ENCODE measurements around the gene KLF7.

KLF7 gene

DNA sequence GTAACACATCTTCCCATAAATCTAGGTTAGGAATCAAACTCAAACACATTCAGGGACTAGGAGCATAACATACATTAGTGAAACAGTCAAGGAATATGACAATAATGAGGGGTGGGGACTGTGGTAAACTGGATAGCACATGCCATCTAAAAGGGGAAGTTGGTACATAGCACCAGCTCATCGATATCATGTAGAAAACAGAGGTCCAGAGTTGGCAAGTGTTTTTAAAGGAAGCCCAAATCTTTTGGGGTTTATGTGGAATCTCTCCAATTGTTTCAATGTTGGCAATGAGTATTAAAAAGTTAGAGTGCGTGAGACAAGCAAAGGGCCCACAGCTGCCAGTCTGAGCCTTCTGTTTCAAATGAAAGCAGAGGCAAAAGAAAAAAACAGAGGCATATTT, 24.4 kb downstream of the KLF7 start:
- Histone ChIP-seq H3K4me1 (ENCODE audit: control insufficient read depth, insufficient read depth, low read length) (peaks cover 24% of the 10 kb centered on the region), H3K4me3 (ENCODE audit: low read depth, low read length) (no peak overlapping the region), H3K36me3 (ENCODE audit: control insufficient read depth, insufficient read depth, low read length) (no peaks in the 10 kb centered on the region), H3K9me3 (ENCODE audit: control insufficient read depth, insufficient read depth, low read length) (no peaks in the 10 kb centered on the region), H3K9ac (ENCODE audit: low read depth, low read length) (no peak overlapping the region), H3K27me3 (ENCODE audit: control insufficient read depth, insufficient read depth, low read length) (no peaks in the 10 kb centered on the region)

DNA sequence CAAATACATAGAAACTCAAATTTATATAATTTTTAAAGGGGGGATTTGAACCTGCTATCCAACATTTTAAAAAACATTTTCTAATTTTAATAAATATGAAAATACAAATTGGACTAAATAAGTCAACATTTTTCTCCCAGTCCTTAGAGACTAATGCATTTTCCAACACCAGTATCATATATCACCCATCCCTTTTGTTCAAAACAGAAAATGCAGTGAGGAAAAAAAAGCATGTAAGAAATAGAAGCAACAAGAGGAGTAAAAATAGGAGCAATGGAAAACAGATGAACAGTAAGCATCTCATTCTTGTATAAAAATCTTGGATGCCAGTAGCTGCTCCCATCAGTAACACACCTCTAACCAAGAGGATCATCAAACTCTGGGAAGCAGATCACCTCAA, 25.5 kb downstream of the KLF7 start:
- H3K4me1 ChIP-seq (ENCODE audit: control insufficient read depth, insufficient read depth, low read length), result peaks cover 29% of the 10 kb centered on the region
- H3K9me3 ChIP-seq (ENCODE audit: control insufficient read depth, insufficient read depth, low read length), result no peaks in the 10 kb centered on the region
- H3K27me3 ChIP-seq (ENCODE audit: control insufficient read depth, insufficient read depth, low read length), result no peaks in the 10 kb centered on the region
- no peak overlapping the region for H3K9ac ChIP-seq (ENCODE audit: low read depth, low read length)
- H3K4me3 ChIP-seq (ENCODE audit: low read depth, low read length), result no peak overlapping the region
- H3K36me3 ChIP-seq (ENCODE audit: control insufficient read depth, insufficient read depth, low read length), result no peaks in the 10 kb centered on the region

DNA sequence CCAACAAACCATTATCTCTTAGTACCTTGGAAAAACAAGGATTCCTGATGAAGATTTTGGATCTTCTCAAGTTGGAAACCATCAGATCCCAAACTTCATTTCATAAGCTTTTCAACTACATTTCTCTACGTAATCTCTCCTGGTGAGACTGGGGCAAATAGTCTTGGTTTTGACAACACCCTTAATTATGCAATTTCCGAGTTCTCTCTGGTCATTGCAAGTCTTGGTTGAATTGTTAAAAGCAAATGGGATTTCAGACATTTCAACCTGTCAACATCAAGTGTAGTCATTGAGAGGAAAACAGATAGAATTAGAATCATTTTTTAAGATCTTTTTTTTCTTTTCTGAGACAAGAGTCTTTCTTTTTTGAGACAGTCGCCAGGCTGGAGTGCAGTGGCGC, 26.2 kb downstream of the KLF7 start:
- Histone ChIP-seq H3K4me3 (ENCODE audit: low read depth, low read length) (no peak overlapping the region), H3K4me1 (ENCODE audit: control insufficient read depth, insufficient read depth, low read length) (peaks cover 29% of the 10 kb centered on the region), H3K9ac (ENCODE audit: low read depth, low read length) (no peak overlapping the region)

DNA sequence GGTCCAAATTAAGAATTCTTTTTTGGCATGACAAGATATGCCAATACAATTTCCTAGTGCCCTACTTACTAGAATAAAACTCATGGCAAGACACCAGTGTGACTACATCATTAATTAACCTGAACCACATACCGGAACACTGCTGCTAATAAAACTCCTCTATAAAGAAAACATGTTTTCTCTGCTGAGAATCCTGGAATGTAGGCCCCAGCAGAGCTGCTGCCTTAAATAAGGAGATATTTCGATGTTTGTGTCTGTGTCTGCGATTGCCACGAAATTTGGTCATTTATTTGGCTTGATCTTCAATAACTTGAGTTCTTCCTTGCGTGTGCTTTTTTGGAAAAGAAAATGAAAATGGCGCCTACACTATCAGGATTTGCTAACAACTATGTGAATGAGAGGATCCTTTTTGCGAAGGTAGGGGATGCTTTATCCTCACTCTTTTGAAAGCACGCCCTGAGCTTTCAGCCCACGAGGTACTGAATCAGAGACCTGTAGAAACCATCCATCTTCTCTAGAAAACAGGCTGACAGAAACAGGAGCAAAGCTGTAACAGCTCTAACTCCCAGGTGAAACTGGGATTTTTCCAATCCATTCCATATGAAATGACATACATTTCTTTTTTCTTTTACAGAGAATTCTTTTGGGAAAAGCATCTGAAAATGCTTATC, 27.0 kb downstream of the KLF7 start:
- no peak overlapping the region for H3K9ac ChIP-seq (ENCODE audit: low read depth, low read length)
- H3K4me1 ChIP-seq (ENCODE audit: control insufficient read depth, insufficient read depth, low read length), result peaks cover 28% of the 10 kb centered on the region
- no peaks in the 10 kb centered on the region for H3K36me3 ChIP-seq (ENCODE audit: control insufficient read depth, insufficient read depth, low read length)
- H3K27me3 ChIP-seq (ENCODE audit: control insufficient read depth, insufficient read depth, low read length), result no peaks in the 10 kb centered on the region
- no peaks in the 10 kb centered on the region for H3K9me3 ChIP-seq (ENCODE audit: control insufficient read depth, insufficient read depth, low read length)
- no peak overlapping the region for H3K4me3 ChIP-seq (ENCODE audit: low read depth, low read length)

More for the DNA sequence above, 26.2 kb downstream of the KLF7 start:
- H3K36me3 ChIP-seq (ENCODE audit: control insufficient read depth, insufficient read depth, low read length), result no peaks in the 10 kb centered on the region
- H3K9me3 ChIP-seq (ENCODE audit: control insufficient read depth, insufficient read depth, low read length), result no peaks in the 10 kb centered on the region
- no peaks in the 10 kb centered on the region for H3K27me3 ChIP-seq (ENCODE audit: control insufficient read depth, insufficient read depth, low read length)

DNA sequence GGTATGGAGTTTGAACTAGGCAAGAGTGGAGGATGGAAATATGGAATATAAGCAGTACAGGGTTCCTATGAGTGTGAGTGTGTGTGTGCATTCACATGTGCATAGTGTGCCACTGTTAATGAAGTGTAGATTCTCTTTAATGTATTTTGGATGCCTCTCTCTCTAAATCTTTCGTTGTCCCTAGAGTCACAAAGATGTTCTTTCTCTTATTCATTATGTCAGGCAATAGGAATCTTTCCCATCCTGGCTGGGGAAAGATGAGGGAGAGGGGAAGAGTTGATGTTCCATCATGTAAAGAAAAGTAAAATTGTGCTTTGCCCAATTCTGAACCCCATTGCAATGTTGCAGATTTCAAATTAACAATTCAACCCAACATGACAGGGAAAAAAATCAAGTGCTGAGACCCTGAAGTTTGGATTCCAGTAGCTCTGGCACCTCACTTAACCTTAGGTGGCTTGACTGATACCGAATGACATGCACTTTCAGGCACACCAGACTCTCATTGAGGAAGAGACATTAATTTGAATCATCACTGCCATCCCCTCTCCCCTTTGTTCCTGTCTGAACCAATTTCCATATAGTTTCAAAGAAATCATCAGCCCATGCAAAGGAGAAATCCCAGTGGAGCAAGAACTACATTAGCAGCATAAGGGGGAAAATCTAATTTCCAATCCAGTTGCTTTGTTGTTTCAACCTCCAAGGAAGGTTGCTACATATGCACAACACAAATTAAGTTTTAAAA, 28.0 kb downstream of the KLF7 start:
- Histone ChIP-seq H3K4me1 (ENCODE audit: control insufficient read depth, insufficient read depth, low read length) (peaks cover 30% of the 10 kb centered on the region), H3K4me3 (ENCODE audit: low read depth, low read length) (no peak overlapping the region), H3K36me3 (ENCODE audit: control insufficient read depth, insufficient read depth, low read length) (no peaks in the 10 kb centered on the region), H3K27me3 (ENCODE audit: control insufficient read depth, insufficient read depth, low read length) (no peaks in the 10 kb centered on the region), H3K9me3 (ENCODE audit: control insufficient read depth, insufficient read depth, low read length) (no peaks in the 10 kb centered on the region), H3K9ac (ENCODE audit: low read depth, low read length) (no peak overlapping the region)

DNA sequence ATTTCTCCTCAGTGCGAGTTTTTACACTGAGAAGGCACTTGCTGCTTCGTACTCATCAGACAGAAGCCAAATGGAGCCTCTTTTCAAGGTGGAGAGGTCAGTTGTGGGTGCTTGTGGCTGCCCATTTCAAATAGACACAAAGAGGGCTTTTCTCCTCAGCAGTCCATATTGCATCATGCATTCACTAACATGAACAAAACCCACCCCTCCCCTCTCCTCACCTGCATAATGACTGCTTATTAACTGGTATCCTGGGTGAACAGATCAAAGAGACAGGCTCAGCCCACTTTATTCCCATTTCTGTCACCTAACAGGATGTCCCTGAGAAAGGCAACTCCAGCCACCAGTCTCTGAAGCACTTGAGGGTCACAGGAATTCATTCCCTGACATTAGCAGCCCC, 28.9 kb downstream of the KLF7 start:
- peaks cover 31% of the 10 kb centered on the region for H3K4me1 ChIP-seq (ENCODE audit: control insufficient read depth, insufficient read depth, low read length)
- no peak overlapping the region for H3K4me3 ChIP-seq (ENCODE audit: low read depth, low read length)
- H3K9me3 ChIP-seq (ENCODE audit: control insufficient read depth, insufficient read depth, low read length), result no peaks in the 10 kb centered on the region
- no peaks in the 10 kb centered on the region for H3K36me3 ChIP-seq (ENCODE audit: control insufficient read depth, insufficient read depth, low read length)
- H3K9ac ChIP-seq (ENCODE audit: low read depth, low read length), result no peak overlapping the region
- H3K27me3 ChIP-seq (ENCODE audit: control insufficient read depth, insufficient read depth, low read length), result no peaks in the 10 kb centered on the region

DNA sequence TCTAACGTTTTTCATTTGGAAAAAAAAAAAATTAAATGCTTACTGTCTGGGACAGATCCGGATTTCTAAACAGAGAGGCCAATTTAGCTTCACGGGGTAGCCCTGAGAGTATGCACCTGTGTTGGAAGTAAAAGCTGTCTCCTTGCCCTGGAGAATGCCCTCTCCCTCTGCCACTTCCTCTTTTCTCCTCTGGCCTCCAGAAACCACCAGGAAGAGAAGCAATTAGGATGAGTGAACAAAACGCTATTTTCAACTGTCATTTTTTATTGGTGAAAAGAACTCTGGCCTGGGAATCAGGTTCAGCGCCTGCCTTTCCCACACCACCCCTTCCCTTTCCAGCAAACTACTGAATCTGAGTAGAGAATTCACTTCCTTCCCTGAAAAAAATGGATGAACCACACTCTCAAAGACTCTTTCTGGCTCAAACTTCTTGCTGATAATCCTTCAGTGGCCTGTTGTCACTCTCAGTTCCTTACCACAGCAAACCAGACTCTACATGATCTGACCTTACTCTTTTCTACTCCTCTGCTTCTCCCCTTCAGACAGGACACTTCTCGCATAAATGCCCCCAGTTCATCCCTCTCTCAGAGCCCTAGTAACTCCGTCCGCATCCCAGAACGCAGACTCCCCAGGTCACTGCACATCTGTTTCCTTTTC, 29.8 kb downstream of the KLF7 start:
- Histone ChIP-seq H3K4me3 (ENCODE audit: low read depth, low read length) (no peak overlapping the region), H3K27me3 (ENCODE audit: control insufficient read depth, insufficient read depth, low read length) (no peaks in the 10 kb centered on the region), H3K9me3 (ENCODE audit: control insufficient read depth, insufficient read depth, low read length) (no peaks in the 10 kb centered on the region), H3K4me1 (ENCODE audit: control insufficient read depth, insufficient read depth, low read length) (peaks cover 31% of the 10 kb centered on the region), H3K9ac (ENCODE audit: low read depth, low read length) (no peak overlapping the region), H3K36me3 (ENCODE audit: control insufficient read depth, insufficient read depth, low read length) (no peaks in the 10 kb centered on the region)

DNA sequence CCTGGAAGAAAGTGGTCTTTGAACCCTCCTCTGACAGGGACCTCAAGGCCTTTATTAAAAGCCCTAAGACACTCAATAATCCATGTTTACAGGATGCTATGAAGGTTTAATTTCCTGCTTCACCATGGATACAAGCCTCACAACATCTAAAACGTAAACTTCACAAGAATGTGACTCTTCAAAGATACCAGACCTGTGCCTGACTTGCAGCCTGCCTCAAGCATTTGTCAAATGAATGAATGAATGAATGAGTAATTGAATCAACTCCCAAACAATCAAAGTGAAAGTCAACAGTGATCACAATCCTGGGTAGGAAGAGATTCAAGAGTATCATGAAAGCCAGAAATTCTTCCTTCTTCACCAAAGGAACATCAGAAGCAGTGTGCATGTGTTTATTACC, 30.4 kb downstream of the KLF7 start:
- H3K4me1 ChIP-seq (ENCODE audit: control insufficient read depth, insufficient read depth, low read length), result peaks cover 27% of the 10 kb centered on the region
- H3K27me3 ChIP-seq (ENCODE audit: control insufficient read depth, insufficient read depth, low read length), result no peaks in the 10 kb centered on the region
- no peaks in the 10 kb centered on the region for H3K36me3 ChIP-seq (ENCODE audit: control insufficient read depth, insufficient read depth, low read length)
- no peaks in the 10 kb centered on the region for H3K9me3 ChIP-seq (ENCODE audit: control insufficient read depth, insufficient read depth, low read length)
- no peak overlapping the region for H3K4me3 ChIP-seq (ENCODE audit: low read depth, low read length)
- H3K9ac ChIP-seq (ENCODE audit: low read depth, low read length), result no peak overlapping the region

DNA sequence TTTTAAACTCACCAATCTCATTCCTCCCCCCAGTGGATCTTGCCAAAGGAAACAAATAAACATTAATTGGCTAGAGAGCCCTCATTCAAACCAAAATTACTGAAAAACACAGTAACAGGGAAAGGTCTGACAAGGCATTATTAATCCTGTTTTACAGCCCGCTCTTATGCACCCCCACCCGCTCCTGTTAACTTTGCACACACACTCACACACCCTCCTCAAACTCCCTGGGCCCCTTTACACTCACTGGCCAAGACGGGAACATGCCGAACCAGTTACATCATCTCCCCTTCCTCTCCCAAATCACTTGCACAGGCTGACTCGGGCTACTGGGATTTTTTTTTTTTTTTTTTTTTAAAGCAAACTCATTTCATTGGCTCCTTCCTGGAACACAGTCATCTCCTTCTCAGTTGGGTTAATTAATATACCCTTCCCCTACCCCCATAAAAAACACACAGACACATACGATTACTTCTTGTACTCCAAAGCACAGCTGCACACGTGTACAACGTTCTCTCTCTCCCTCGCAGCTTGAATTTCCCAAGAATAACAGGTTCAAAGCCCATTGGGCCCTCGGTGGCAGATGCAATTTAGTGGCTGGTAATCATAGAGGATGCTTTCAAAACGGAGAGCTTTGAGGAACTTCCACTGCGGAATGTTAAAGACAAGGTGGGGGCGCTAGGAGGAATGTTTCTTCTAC, 31.8 kb downstream of the KLF7 start:
- H3K4me3 ChIP-seq (ENCODE audit: low read depth, low read length), result no peak overlapping the region
- no peaks in the 10 kb centered on the region for H3K9me3 ChIP-seq (ENCODE audit: control insufficient read depth, insufficient read depth, low read length)
- H3K27me3 ChIP-seq (ENCODE audit: control insufficient read depth, insufficient read depth, low read length), result no peaks in the 10 kb centered on the region
- H3K9ac ChIP-seq (ENCODE audit: low read depth, low read length), result no peak overlapping the region
- H3K36me3 ChIP-seq (ENCODE audit: control insufficient read depth, insufficient read depth, low read length), result no peaks in the 10 kb centered on the region
- peaks cover 26% of the 10 kb centered on the region for H3K4me1 ChIP-seq (ENCODE audit: control insufficient read depth, insufficient read depth, low read length)

DNA sequence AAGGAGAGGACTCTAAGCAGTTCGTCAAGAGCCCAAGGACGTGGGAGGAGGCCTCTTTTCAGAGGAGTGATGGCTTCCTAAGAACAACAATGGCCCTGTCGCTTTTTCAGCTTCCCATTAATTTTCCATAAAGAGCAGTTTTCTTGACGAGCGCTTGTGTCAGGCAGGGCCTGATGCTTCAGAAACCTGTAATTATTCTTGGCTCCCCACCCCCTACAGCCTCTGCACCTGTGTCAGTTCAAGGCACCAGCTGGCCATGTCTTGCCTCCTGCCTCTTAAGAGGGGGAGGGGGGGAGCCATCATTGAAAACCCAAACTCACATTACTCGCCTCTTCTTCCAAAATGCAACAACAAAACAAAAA, 32.3 kb downstream of the KLF7 start:
- Histone ChIP-seq H3K36me3 (ENCODE audit: control insufficient read depth, insufficient read depth, low read length) (no peaks in the 10 kb centered on the region), H3K4me3 (ENCODE audit: low read depth, low read length) (no peak overlapping the region), H3K9me3 (ENCODE audit: control insufficient read depth, insufficient read depth, low read length) (no peaks in the 10 kb centered on the region), H3K4me1 (ENCODE audit: control insufficient read depth, insufficient read depth, low read length) (peaks cover 26% of the 10 kb centered on the region), H3K27me3 (ENCODE audit: control insufficient read depth, insufficient read depth, low read length) (no peaks in the 10 kb centered on the region), H3K9ac (ENCODE audit: low read depth, low read length) (no peak overlapping the region)

DNA sequence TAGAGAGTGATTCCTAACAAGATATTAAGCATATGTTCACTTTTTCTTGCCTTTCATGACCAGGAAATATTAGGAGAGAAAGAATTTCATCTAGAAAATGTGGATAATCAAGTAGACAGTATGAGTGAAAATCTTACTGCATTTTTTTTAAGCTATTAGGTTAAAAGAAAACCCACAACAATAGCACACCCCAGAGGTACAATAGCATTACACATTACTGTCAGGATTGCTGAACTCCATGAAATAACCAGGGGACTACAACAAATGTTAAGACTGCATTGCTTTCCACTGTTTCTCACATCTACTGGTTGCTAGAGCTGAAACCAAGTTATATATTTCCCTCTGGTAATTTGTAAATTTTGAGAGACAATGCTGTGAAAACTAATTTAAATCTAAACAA, 33.7 kb downstream of the KLF7 start:
- H3K27me3 ChIP-seq (ENCODE audit: control insufficient read depth, insufficient read depth, low read length), result no peaks in the 10 kb centered on the region
- H3K4me3 ChIP-seq (ENCODE audit: low read depth, low read length), result no peak overlapping the region
- H3K4me1 ChIP-seq (ENCODE audit: control insufficient read depth, insufficient read depth, low read length), result peaks cover 21% of the 10 kb centered on the region
- H3K9me3 ChIP-seq (ENCODE audit: control insufficient read depth, insufficient read depth, low read length), result no peaks in the 10 kb centered on the region
- no peak overlapping the region for H3K9ac ChIP-seq (ENCODE audit: low read depth, low read length)
- H3K36me3 ChIP-seq (ENCODE audit: control insufficient read depth, insufficient read depth, low read length), result no peaks in the 10 kb centered on the region
